HG03045 (cell line): Measurements from ENCODE around the gene SPRY1.
A peak's percentile ranks its signal among the peaks of the same experiment; 100 is the strongest.

Source experiments
- ATAC-seq: cut with Tn5 transposase; IDR thresholded peaks from one replicate; pipeline ENCODE4 v1.9.1; 2021; ENCODE audit warnings: mild to moderate bottlenecking, moderate library complexity; ENCODE audit not compliant: unreplicated experiment

Gene SPRY1

DNA sequence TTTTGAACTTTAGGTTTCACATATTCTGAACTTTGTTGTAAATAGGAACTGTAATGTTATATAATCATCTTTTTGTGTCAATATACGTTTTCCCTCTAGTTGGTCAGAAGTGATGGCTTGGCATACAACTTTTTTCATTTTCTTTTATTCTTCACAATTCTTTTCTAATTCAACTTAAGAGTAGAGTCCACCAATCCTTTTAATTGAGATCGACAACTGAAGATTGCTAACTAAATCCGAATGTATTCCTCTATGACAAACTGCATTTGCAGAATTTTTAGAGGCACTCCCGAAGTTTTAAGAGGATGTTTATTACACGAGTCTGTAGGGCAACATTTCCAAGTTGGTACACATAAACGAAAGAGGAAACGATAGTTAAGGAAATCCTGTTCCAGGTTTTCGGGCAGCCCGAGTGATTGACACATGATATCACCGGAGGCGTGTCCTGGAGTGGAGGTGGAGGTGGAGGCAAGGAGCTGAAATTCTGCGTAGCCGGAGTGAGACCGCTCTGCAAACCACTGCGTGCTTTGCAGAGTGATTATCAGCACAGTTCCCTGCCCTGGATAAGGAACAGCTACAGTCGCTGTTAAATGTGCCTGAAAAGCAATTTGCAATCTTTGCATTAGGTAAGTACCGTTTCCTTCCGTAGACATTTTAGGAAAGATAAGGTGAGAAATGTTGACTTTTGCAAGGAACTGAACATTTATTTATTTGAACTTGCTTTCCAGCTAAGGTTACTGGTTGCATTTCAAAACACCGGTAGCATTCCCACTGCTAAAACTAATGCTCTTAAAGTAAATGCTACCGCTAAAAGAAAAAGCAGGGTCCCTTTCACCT lies at the start of gene SPRY1:
TSS of gene SPRY1 (plus strand) at position 489 of the 837 bp plus-strand sequence. CDS start 4,797 bp downstream, outside the sequence.
- ATAC-seq: peak; percentile 51

DNA sequence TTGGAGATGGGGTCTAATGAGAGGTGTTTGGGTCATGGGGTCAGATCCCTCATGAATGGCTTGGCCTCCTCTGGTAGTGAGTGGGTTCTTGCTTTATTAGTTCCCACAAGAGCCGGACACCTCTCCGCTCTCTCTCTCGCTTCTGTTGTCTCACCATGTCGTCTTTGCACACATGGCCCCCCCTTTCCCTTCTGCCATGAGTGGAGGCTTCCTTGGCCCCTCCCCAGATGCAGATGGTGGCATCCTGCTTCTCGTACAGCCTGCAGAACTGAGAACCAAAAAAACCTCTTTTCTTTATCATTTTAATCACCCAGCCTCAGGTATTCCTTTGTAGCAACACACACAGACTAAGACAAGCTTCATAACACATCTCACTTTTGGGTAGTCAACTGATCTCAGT lies 49.6 kb upstream of the SPRY1 start:
- ATAC-seq: no peak

GRCh38 chr4:123348946-123349345 lies 47.6 kb upstream of the SPRY1 start:
- ATAC-seq: no peak

GRCh38 chr4:123349421-123350190 lies 47.0 kb upstream of the SPRY1 start:
- no peak for ATAC-seq

DNA sequence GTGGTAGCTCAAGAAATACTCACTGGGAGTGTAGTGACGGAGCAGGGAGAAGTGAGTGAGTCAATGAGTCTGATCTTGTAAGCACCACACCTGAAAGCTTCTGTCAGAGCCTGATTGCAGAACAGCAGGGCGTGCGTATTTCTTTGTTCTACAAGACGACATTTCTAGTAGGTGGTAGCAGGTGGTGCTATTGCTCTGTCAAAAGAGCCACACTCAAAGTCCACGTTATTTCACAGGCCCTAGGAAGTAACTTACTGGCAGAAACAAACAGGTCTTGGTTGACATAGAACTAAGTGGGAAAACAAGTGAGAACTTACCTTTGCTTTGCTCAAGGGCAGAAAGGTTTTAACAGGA lies 46.4 kb upstream of the SPRY1 start:
- ATAC-seq: no peak

DNA sequence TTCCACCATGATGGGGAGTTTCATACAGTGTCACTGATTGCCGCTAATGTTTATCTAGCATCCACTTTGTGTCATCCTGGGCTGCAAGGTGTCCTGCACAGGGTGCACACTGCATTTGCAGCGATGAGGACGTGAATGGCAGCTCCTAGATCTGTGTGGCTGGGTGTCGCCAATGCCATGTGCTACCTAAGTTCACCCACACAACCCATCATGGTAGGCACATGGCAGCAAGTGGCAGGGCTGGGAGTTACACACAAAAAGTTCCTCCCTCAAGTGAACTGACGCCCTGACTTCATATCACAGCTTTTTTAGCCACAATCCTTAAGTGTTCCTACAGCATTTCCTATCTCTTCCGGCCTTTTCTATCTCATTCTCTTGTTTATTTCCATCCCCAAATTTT lies 45.9 kb upstream of the SPRY1 start:
- ATAC-seq: no peak

GRCh38 chr4:123351713-123352112 lies 44.9 kb upstream of the SPRY1 start:
- ATAC-seq: no peak

GRCh38 chr4:123352240-123352945 lies 44.2 kb upstream of the SPRY1 start:
- no peak for ATAC-seq

DNA sequence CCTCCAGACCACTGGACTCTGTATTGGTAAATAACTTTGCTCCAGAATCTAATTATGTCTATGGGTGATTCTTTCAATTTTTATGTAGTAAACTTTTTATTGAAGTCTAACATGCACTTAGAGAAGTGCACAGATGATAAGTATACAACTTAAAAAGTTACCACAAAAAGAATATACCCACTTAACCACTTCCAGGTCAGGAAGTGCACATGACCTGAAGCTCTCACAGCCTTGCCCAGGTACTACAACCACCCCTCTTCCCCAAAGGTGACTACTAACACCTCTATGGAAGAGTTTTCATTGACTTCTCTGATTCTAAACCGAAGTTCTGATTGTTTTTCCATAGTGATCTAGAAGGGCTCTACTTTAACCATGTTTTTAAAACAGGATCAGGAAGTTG lies 43.6 kb upstream of the SPRY1 start:
- ATAC-seq: no peak

- no peak for ATAC-seq
Observed at GRCh38 chr4:123353656-123354055, 42.9 kb upstream of the SPRY1 start.

- no peak for ATAC-seq
Observed at GRCh38 chr4:123354701-123355100, 41.9 kb upstream of the SPRY1 start.

GRCh38 chr4:123356921-123357320 lies 39.7 kb upstream of the SPRY1 start:
- no peak for ATAC-seq

GRCh38 chr4:123359449-123360315 lies 36.9 kb upstream of the SPRY1 start:
- ATAC-seq: no peak

GRCh38 chr4:123361195-123361861 lies 35.3 kb upstream of the SPRY1 start:
- no peak for ATAC-seq

GRCh38 chr4:123362103-123362502 lies 34.5 kb upstream of the SPRY1 start:
- ATAC-seq: no peak

DNA sequence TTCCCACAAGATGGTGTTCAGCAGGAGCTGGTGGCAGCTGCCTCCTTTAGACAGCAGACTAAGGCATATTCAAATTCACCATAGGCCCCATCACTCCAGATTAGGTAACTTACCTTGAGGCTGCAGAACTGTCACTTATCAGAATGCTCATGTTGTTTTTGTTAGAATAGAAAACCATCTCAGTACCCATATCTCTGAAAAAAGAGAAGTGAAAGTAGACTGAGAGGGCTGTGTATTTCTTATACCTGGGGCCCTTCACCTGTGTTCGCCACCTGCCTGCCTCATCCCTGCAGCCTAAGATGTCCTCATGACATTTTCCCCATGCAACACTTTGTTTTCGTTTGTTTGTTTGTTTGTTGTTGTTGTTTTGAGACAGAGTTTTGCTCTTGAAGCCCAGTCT lies 32.9 kb upstream of the SPRY1 start:
- ATAC-seq: peak; percentile 72

GRCh38 chr4:123364906-123365305 lies 31.7 kb upstream of the SPRY1 start:
- ATAC-seq: no peak

DNA sequence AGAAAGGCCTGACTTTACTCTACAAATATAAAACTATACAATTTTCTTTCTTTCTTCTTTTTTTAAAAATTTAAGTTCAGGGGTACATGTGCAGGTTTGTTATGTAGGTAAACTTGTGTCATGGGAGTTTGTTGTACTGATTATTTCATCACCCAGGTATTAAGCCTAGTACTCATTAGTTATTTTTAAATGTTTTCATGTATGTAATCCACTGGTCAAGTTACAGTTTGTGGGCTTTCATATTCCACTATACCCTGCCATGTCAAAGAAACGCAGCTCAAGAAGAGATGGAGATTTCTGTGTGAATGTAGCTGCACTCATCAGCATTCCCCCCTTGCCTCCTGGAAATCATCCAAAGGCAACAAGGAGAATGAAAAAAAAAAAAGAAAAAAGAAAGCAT lies 31.2 kb upstream of the SPRY1 start:
- ATAC-seq: no peak

DNA sequence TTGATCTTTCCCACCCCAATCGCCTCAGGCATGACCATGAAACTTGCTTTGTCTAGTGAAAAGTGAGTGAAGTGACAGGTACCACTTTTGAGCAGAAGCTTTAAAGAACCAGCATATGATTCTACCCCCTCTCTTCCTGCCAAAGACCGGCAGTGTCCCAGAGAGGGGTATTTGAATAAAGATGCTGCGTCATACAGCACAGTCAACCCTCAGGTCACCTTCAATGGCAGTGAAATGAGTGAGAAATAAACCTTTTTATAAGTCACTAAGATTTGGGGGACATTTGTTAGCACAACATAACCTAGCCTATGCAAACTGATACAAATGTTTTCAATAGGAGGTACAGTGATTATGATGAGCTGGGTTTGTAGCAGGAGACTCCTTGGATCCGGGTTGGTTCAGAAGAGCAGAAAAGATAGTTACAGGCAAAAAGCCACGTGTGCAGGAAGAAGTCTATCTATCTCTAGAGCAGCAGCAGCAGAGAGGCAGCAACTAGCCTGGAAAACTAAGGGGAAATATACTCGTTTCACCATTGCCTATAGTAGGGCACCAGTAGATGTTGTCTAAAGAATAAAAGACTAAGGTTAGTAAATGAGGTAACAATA lies 30.3 kb upstream of the SPRY1 start:
- ATAC-seq: no peak

DNA sequence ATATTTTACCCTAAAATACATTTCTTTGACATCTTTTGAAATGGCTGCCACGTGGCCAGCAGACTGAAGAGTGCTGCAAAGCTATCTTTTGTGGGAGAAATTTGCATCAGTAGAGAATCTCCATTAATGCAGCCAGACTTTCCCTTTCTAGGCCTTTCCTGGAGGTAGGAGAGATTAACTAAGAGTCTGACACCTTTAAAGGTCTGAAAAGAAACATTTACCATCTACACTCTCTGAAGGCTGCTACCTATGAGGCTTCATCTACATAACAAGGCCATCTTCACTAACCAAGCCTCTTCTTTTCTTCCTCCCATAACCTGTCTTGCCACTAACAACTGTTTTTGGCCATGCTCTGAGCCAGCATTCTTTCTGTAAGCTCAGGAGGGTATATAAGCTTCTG lies 17.8 kb upstream of the SPRY1 start:
- no peak for ATAC-seq
